ENCODE results near the gene IRX1.

The IRX1 gene

GRCh38 chr5:3595006-3595961 is at the start of gene IRX1:
Gene IRX1 (plus strand): TSS chr5:3595832. CDS start chr5:3596106, 274 bp downstream.
- no peak for DNase-seq (ENCODE audit: low read depth)

GRCh38 chr5:3546028-3546427 is 49.6 kb upstream of the IRX1 start:
- DNase-seq (ENCODE audit: low read depth), result no peak

GRCh38 chr5:3564116-3564515 is 31.5 kb upstream of the IRX1 start:
- DNase-seq (ENCODE audit: low read depth), result no peak

GRCh38 chr5:3564827-3565518 is 30.7 kb upstream of the IRX1 start:
- no peak for DNase-seq (ENCODE audit: low read depth)

- DNase-seq (ENCODE audit: low read depth), result no peak
These were observed 10.7 kb upstream of the IRX1 start for GRCh38 chr5:3584724-3585531.

GRCh38 chr5:3590161-3590966 is 5.3 kb upstream of the IRX1 start:
- no peak for DNase-seq (ENCODE audit: low read depth)

- no peak for DNase-seq (ENCODE audit: low read depth)
These were observed 4.4 kb upstream of the IRX1 start for GRCh38 chr5:3590967-3591900.

- no peak for DNase-seq (ENCODE audit: low read depth)
These were observed 3.3 kb upstream of the IRX1 start for GRCh38 chr5:3592298-3592697.

GRCh38 chr5:3593771-3594509 is 1.7 kb upstream of the IRX1 start:
- DNase-seq (ENCODE audit: low read depth), result no peak

- no peak for DNase-seq (ENCODE audit: low read depth)
These were observed 1.1 kb upstream of the IRX1 start for GRCh38 chr5:3594510-3595005.

- no peak for DNase-seq (ENCODE audit: low read depth)
These were observed 711 bp downstream of the IRX1 start for GRCh38 chr5:3596261-3596825.

GRCh38 chr5:3596857-3597166 is 1.2 kb downstream of the IRX1 start:
- DNase-seq (ENCODE audit: low read depth), result no peak

GRCh38 chr5:3597167-3598007 is 1.8 kb downstream of the IRX1 start:
- no peak for DNase-seq (ENCODE audit: low read depth)

GRCh38 chr5:3598207-3598606 is 2.6 kb downstream of the IRX1 start:
- no peak for DNase-seq (ENCODE audit: low read depth)

- DNase-seq (ENCODE audit: low read depth), result no peak
These were observed 3.2 kb downstream of the IRX1 start for GRCh38 chr5:3598769-3599211.

GRCh38 chr5:3599226-3600105 is 3.8 kb downstream of the IRX1 start:
- DNase-seq (ENCODE audit: low read depth), result no peak

Data from stimulated activated CD8-positive, alpha-beta memory T cell treated with anti-CD3 and anti-CD28 coated beads, Interleukin-15, amount 100 ng/mL, for 1 hour (primary cell).